NB4 (cell line): ENCODE results near the gene MYO1F.

Source experiments
- CTCF ChIP-seq: IDR thresholded peaks from one replicate; pipeline ENCODE4 v1.5.1; 2012; ENCODE audit warnings: low read depth, low read length
- MAX ChIP-seq: IDR thresholded peaks from 2 replicates; pipeline ENCODE4 v1.6.1; 2011; ENCODE audit warnings: low read depth, low read length
- MYC ChIP-seq: IDR thresholded peaks from 2 replicates; pipeline ENCODE4 v1.6.1; 2011; ENCODE audit warnings: low read depth, low read length
- POLR2A ChIP-seq: IDR thresholded peaks from 2 replicates; pipeline ENCODE4 v1.6.1; 2011; ENCODE audit warnings: mild to moderate bottlenecking; ENCODE audit not compliant: insufficient read length; ENCODE audit errors: extremely low read depth

- TF ChIP-seq CTCF (no peak), MYC (no peak), MAX (no peak), POLR2A (no peak)
Measured at GRCh38 chr19:8539621-8540149, 37.6 kb downstream of the MYO1F start.
